Measurements from ENCODE around the gene JPT2.

Gene JPT2

DNA sequence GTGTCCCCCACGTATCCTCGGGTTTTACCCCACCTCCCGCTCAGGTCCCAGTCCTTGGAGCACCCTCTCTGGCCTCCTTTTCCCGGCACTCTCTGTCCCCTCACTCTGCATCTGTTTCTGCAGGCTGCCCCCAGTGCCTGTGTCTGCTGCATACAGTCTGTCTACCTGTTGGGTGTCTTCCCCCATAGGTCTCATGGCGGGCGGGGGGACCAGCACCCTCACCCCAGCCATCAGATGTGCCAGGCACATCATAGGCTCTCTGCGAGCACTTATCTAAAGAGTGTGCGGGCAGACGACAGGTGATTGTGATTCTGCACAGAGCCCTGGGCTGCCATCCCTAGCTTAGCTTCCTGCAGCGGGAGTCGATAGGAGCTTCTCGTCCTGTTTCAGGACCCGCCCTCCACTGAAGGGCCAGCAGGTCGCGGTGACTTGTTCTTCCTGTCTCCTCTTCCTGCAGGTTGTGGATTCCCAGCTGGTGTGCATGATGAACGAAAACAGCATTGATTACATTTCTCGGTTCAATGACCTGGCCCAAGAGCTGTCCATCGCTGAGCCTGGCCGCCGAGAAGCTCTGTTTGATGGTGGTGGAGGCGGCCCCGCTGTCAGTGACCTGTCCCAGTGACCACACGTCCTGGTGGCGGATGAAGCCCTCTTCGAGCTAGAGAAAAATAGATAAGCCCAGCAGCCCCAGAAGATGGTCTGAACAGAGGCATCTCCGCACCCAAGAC, 4.5 kb upstream of the JPT2 start:
- no peak for DNase-seq

DNA sequence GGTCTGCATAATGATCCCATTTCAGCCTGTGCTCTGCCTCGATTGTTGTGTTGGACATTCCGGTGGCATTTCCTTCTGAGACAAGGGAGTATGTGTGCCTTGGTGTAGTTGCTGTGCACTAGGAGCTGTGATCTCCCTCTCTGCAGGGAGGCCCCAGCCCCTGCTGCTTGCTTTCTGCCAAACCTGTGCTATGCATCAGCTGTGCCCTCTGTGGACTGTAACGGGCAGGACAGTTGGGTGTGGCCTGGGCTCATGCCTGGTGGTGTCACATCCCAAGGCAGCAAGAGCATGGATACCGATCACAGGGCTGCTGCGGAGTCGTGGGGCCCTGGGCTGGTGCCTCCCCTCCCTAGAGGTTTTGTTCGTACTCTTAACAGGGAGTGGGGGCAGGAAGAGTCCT, 3.8 kb upstream of the JPT2 start:
- no peak for DNase-seq

DNA sequence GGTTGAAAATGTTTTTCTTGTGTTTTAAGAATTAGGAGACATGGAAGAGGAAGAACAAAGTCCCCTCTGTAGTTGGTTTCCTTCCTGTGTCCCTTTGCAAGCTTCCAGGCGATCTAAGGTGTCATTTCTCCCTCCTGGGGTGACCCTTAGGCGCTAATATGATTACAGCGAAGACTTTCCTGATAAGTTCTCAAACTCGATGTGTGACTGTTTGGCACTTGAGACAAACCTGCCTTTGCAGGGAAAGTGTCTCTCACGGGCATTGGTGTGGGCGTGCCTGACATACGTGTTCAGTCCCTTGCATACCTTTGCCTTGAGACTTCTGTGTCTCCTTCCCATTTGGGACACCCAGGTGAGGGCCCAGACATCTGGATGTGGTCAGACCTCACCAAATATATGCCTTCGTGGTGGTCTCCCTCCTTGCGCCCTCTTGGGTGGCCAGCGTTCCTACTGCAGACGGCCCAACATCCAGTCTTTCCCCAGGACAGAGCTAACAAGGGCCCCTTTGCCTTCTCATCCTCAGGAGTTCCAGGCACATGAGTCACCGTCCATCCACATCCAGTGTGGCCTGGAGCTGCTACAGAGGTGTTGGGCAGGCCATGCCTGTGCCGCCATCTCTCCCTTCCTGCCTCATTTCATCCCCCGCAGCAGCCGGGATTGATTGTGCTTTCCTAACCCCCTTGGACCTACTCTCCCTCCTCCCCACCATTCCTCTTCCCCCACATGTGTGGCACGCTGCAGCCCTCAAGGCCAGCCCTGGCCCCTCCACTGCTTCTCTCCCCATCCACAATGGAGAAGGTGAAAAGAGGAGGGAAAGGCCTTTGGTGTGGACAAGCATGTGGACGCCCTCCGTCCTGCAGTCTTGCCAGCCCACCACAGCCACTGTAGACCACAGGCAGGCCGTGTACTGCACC, 3.1 kb upstream of the JPT2 start:
- DNase-seq: no peak

DNA sequence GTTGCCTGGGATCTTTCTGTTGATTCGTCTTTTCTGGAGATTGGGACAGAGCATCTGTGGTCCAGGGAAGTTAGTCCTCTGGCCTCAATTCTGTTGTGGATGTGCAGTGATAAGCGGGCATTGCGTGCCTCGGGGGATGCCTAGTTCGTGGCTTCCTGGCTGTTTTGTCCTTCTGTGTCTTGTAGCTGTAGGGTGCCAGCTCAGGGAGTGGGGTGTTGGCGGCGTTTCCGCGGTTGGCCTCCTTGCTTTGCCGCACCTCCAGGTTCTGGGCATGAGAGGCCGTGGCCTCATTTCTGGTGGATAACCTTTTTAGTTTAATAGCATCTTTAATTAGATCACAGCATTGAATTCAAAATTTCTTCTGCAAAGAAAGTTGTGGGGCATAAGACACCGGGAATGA, 1.4 kb upstream of the JPT2 start:
- DNase-seq: no peak

DNA sequence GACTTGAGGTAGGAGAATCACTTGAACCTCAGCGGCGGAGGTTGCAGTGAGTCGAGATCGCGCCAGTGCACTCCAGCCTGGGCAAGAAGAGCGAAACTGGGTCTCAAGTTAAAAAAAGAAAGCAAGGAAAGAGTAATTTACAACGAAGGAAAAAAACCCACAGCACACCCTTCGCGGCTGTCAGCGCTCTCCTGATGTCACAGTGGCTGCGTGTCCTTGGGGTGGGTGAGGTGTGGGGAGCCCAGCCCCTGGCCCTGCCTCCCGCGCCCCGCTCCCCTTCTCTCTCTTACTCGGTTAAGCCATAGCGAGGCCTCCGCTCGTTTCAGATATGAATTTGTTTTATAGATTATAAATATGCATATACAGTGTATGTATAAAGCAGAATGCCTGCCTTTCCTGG, 740 bp upstream of the JPT2 start:
- DNase-seq: no peak

DNA sequence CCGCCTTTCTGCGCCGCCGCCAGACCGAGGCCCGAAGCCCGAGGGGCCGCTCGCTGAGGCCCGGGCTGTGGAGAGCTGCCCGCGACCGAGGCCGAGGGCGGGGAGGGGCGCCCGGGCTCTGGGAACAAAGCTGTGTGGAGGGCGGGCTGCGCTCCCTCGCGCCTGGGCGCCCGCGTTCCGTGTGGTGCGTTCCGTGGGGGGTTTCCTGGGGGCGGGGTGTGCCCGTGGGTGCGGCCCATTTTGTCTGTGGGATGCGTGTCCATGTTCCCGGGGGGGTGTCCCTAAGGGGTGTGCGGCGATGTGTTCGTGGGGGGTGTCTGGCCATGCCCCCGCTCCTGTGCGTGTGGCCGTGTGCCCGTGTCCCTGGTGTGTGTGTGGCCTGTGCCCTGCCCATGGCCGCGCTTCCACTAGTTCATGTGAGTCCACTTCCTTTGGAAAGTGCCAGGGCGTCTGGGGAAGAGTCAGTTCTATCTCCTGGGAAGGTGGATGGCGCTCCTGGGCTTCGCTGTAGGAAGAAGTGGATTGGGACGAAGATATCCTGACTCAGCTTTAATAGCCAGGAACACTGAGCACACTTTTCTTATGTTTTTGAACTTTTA, 520 bp downstream of the JPT2 start:
- peak in 8 of 56 donors; percentile 3 to 51 (median 18) for DNase-seq

DNA sequence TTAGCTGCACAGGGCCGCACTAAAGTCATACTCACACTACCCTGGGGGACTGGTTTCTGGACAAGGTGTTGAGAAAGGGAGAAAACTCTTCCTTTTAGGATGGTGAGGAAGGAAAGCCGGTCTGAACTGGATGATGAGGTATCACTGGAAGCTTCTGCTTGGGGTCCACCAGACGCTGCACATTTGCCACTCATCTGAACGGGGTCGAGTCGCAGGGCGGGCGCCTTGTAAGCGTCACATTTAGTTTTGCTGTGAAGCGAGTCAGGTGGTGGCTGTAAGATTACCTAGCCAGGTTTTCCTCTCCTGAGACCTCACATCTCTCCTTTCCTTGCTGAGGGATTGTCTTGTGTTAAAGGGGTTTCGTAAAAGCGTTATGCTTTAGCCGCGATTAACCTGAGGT, 2.3 kb downstream of the JPT2 start:
- no peak for DNase-seq

DNA sequence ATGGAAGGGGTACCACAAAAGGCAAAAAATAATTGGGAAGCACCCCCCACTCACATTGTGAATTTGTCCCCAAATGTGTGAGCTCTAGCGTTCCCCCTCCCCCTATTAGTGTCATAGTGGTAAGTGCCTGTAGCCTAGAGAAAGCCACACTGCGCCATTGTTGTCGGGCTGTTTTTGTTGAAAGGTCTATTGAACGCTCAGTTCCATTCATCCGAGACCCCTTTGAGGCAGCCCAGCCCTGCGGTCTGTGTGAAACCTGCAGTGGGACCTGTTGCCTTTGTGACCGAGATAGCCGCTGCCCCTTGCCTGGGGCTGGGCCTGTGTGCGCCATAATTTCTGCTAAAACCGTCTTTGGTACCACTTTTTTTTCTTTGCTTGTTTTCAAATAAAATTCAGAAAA, 3.0 kb downstream of the JPT2 start:
- no peak for DNase-seq

DNA sequence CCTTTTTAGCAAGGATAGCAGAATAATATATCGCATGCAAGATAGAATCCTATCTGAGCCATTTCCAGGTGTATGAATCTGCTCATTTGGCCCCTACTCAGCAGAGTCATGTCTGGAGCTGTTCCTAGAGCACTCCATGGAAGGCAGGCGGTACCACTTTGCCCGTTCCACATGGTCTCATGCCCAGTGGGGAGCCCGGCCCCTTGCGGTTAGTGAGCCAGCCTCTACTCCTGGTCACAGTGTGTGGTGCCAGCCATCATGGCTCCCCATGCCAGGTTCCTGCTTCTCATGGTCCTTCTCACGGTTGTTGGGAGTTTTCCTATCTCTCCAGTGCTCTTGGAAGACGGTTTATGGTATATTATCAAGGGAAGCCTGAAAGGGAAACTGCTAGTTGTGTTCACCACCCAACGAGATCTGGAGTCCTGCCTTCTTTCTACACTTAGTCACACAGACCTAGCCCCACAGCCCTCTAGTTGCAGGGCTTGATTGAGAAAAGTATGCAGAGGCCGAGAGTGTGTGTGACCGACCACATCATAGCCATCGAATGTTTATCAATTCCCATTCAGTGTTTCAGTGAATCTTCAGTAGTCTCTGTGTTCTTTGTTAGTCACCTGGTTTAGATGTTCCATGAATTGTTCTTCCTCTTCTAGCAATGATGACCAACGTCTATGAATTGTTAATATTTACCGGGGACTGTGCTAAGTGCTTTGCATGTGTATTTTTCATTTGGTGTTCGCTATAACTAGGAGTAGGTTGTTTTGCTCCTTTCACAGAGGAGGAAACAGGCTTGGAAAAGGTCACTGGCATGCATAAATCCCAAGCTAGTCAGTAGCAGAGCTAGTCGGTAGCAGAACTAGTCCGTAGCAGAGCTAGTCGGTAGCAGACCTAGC, 9.6 kb downstream of the JPT2 start:
- no peak for DNase-seq

DNA sequence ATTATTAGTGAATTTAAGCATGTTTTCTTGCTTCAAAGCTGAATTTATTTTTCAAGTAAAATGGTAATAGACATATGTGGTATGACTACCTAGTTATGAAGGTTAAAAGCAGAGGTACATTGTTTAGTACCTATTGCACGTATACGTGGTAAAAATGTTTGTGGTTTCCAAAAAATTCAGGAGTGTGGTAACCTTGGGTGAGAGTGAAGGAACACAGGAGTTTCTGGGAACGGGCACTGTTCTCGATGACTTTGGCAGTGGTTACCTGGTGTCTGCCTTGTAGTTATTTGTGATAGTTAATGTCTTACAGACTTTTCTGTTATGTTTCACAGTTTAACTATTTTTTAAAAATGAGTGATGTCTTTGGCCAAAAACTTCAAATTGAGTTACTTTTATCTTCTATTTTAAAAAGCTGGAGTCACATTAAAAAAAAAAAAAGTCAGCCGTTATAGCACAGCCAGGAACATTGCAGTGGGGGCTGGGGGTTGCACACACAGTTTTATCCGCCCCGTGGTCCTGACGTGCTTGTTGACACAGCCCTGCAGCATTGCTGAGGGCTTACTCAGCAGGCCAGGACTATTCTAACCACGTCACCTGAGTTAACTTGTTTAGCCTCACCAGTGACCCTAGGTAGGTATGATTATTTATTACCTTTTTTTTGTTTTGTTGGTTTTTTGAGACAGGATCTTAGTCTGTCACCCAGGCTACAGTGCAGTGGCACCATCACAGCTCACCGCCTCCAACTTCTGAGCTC, 10.9 kb downstream of the JPT2 start:
- no peak for DNase-seq

DNA sequence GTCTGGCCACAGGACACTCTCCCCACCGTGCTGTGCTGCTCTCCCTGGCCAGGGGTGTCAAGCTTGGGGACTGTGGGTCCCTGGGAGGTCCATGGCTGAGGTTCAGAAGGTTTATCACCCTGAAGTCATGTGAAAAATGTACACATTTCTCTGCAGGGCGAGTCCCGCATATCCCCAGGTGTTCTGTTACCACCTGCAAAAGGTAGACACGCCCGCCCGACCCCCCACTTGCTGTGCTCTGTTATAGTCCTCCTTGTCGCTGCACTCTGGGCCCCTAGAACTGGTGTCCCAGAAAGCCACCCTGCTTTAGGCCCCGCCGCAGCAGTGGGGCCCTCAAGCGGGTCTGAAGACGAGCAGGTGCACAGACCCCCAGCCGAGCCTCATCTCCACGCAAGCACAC, 11.8 kb downstream of the JPT2 start:
- no peak for DNase-seq

DNA sequence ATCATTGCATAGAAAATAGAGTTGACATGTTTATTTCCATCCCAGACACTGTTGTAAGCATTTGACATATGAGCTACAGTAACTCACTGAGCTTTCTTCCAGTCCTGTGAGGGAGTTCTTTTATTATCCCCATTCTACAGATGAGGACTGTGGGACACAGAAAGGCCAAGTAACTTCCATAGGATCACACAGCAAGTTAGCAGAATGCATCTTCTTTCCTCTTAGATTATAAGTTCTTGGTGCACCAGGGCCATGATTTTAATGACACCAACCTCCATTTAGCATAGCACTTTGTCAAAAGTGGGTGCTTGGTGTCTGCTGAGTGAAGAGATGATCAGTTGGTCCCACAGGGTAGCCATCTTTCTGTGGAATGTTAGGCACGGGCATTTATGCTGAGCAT, 12.7 kb downstream of the JPT2 start:
- no peak for DNase-seq

DNA sequence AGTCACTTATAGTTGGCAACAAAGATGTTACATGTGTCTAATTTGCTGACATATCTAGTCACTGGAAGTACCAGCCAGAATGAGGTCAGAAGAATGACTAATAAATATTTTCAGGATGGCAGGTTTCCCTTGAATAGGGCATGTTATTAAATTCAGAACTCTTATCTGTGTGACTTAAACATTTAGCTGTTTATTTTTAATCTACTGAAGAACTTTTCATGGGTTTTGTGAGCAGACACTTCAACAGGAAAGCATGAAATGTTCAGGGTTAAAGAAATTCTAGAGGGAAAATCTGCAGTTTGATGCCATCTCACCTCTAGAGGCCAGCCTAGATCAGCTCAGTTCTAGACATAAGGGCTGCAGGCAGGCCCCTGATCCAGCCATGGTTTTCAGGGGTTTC, 13.2 kb downstream of the JPT2 start:
- no peak for DNase-seq

DNA sequence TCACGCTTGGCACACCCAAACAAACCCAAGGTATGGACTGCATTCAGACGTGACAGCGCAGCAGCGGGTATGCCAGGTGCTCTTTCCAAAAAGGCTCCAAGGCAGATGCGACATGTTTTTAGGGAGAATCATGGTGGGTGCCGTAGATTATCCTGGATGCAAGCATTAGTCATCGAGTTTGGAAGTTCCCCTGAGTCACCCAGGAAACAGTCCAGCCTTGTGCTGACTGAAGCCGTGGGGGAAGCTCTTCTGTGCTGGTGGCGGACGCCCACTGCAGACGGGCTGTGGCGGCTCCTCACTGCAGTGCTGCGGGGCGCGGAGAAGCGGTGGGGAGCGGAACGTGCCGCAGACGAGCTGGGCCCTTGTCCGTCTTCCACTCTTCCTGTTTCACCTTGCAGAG, 13.9 kb downstream of the JPT2 start:
- DNase-seq: peak in 16 of 56 donors; percentile 7 to 46 (median 25)

DNA sequence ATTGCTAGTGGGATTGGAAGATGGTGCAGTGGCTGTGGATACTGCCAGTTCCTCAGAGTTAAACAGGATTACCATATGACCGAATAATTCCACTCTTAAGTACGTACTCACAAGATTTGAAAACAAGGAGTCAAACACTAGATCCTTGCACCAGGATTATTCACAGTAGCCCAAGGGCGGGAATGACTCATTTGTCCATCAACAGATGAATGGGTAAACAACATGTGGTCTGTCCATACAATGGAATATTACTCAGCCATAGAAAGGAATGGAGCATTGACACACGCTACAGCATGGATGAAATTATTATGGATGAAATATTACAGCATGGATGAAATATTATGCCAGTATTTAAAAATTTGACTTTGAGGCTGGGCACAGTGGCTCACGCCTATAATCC, 18.8 kb downstream of the JPT2 start:
- no peak for DNase-seq

DNA sequence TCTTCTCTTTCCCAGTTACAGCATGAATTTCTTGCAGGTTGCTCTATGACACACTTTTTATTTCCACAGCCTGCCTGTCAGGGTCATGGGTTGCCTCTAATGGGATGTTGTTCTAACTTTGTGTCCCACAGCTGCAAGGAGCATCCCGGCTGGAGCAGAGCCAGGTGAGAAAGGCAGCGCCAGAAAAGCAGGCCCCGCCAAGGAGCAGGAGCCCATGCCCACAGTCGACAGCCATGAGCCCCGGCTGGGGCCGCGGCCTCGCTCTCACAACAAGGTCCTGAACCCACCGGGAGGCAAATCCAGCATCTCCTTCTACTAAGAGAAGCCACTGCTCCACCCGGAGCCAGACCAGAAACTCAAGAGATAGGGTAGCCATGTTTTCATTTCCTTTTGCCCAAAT, 20.6 kb downstream of the JPT2 start:
- no peak for DNase-seq

DNA sequence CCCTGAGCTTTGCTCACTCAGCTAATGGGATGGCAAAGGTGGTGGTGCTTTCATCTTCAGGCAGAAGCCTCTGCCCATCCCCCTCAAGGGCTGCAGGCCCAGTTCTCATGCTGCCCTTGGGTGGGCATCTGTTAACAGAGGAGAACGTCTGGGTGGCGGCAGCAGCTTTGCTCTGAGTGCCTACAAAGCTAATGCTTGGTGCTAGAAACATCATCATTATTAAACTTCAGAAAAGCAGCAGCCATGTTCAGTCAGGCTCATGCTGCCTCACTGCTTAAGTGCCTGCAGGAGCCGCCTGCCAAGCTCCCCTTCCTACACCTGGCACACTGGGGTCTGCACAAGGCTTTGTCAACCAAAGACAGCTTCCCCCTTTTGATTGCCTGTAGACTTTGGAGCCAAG, 22.2 kb downstream of the JPT2 start:
- DNase-seq: no peak

DNA sequence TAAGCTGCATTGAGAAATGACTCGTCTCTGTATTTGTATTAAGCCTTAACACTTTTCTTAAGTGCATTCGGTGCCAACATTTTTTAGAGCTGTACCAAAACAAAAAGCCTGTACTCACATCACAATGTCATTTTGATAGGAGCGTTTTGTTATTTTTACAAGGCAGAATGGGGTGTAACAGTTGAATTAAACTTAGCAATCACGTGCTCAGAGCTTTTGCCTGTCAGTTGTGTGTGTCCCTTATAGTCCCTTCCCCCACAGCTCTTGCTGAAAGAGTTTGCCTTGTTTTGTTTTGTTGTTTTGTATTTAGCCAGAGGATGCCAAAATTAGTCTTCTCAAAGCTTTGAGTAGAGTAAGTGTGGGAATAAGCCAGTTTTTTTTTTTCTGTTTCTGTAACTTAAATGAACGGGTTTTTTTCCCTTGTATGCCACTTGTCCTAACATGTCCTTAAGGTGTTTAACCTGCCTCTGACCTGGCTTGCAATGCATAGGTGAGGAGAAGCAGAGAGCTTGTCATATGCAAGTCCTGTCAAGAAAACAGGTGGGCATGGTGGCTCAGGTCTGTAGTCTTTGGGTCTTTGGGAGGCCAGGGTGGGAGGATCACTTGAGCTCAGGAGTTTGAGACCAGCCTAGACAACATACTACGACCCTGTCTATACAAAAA, 23.3 kb downstream of the JPT2 start:
- DNase-seq: no peak

DNA sequence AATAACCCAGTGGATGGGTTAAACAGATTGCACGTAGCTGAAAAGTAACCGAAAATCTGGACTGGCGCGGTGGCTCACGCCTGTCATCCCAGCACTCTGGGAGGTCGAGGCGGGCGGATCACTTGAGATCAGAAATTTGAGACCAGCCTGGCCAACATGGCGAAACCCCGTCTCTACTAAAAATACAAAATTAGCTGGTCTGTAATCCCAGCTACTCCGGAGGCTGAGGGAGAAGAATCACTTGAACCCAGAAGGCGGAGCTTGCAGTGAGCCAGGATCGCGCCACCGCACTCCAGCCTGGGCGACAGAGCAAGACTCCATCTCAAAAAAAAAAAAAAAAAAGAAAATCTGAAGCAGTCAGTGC, 27.2 kb downstream of the JPT2 start:
- peak in 3 of 56 donors; percentile 39 to 65 (median 63) for DNase-seq
